WI38 (cell line): ENCODE data around the gene DNAJB5.

ENCODE experiments used
- H3K4me3 ChIP-seq: 2 replicates; pipeline ENCODE4 v1.5.1; 2011; ENCODE audit warnings: low read depth, mild to moderate bottlenecking, control low read depth, low read length
- TF ChIP-seq, protein P1 (sequence below): IDR thresholded peaks from 2 replicates; pipeline ENCODE4 v1.5.1; 2012; ENCODE audit warnings: low read depth, mild to moderate bottlenecking, control low read depth, low read length

DNAJB5 gene

DNA sequence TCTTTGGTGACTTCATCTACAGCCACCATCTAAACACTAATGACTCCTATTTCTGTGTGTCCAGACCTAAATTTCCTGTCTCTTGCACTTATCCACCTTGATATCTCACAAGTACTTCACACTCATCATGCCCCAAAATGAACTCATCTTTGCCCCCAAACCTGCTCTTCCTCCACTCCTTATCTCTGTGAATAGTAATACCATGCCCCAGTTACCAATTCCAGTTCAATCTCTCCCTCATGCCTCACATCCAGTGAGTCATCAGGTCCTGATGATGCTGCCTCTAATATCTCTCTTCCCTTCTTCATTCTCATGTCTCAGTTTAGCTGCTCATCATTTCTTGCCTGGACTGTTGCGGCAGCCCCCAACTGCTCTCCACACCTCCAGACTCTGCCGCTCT lies 14.9 kb upstream of the DNAJB5 start:
- TF ChIP-seq, protein P1, sequence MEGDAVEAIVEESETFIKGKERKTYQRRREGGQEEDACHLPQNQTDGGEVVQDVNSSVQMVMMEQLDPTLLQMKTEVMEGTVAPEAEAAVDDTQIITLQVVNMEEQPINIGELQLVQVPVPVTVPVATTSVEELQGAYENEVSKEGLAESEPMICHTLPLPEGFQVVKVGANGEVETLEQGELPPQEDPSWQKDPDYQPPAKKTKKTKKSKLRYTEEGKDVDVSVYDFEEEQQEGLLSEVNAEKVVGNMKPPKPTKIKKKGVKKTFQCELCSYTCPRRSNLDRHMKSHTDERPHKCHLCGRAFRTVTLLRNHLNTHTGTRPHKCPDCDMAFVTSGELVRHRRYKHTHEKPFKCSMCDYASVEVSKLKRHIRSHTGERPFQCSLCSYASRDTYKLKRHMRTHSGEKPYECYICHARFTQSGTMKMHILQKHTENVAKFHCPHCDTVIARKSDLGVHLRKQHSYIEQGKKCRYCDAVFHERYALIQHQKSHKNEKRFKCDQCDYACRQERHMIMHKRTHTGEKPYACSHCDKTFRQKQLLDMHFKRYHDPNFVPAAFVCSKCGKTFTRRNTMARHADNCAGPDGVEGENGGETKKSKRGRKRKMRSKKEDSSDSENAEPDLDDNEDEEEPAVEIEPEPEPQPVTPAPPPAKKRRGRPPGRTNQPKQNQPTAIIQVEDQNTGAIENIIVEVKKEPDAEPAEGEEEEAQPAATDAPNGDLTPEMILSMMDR = no peak
- no peak overlapping the region for H3K4me3 ChIP-seq

DNA sequence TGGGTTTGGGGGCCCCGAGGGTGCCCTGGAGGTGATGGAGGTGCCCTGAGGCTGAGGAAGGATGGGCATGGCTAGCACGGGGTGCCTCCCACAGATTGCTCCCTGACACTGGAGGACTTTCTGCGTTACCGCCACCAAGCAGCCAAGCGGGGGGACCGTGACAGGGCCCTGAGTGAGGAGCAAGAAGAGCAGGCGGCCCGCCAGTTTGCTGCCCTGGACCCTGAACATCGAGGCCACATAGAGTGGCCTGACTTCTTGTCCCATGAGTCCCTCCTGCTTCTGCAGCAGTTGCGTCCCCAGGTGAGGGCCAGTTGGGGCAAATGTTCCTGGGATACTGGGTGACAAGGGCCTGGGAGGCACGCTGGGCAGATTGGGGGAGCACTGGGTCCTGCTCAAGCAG lies 13.1 kb upstream of the DNAJB5 start:
- TF ChIP-seq, protein P1 = no peak
- no peak overlapping the region for H3K4me3 ChIP-seq

DNA sequence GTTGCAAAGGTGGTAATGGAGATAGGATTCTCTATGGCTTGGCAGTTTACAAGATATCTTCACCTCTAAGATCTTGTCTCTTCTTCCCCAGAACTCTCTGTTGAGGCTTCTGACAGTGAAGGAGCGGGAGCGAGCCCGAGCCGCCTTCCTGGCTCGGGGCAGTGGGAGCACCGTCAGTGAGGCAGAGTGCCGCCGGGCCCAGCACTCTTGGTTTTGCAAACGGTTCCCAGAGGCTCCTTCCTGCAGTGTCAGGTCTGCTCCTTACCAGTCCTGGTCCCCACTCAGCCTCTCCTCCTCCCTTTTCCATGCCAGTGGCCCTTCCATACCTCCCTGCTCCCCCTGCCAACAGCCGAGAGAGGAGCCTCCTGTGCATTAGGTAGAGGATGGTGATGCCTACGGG lies 12.6 kb upstream of the DNAJB5 start:
- H3K4me3 ChIP-seq = no peak overlapping the region
- TF ChIP-seq, protein P1 = no peak

DNA sequence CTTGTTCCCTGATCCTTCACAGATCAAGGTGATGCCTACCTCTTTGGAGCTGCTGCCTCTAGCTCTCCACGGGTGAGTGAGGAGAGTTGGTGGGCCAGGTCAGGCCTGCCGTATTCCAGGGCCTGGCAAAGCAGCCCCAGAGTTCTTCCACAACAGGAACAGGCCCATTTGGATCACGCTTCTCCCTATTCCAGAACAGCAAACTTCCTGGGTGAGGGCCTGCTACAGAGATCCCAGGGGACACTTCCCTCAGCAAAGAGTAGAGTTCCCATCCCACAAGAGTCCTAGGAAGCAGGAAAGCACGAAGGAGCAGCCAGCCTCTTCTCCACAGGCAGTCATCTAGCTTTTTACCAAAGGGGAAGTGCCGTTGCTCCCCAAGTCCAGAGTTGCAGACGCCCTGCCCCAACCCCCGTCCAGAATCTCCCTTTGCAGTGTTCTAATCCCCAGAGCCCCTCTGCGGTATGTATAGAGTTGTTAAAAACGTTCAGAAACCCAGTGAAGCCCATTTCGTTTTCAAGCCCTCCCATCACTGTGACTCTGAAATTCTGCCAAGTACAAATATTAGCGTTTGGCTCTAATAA lies 9.3 kb upstream of the DNAJB5 start:
- no peak overlapping the region for H3K4me3 ChIP-seq
- TF ChIP-seq, protein P1 = no peak

DNA sequence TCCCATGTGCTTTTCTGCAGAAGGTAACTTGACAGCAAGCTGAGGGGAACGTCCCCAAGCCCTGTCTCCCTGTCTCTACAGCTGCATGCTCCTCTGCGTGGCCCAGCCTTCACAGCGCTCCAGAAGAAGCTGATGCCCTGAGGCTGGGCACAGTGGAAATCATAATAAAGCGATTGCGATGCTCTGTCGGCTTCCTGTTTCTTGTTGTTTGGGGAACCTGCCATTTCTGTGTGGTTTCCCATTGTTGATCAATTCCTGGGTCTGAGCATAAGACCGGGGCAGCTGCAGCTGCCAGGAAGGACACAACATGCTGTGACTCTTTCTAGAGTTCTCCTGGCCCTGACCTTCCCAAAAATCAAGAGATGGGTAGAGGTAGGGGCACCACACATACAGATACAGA lies 7.2 kb upstream of the DNAJB5 start:
- H3K4me3 ChIP-seq = no peak overlapping the region
- TF ChIP-seq, protein P1 = no peak

DNA sequence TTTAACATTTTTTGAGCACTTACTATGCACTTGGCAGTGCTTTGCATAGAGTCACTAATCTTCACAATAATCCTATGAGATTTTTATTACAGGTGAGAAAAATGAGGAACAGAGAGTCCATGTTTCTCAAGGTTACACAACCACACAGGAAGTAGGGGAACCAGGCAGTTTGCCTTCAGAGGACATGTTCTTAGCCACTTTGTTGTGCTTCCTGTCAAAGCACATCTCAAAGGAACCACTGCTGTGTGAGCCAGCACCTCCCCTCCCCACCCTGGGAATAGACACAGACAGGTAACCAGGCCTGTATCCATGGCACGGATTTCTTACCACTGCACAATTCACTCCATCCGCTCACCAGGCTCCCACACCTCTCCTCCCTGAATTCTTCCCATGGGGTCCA lies 6.3 kb upstream of the DNAJB5 start:
- TF ChIP-seq, protein P1 = no peak
- H3K4me3 ChIP-seq = no peak overlapping the region

DNA sequence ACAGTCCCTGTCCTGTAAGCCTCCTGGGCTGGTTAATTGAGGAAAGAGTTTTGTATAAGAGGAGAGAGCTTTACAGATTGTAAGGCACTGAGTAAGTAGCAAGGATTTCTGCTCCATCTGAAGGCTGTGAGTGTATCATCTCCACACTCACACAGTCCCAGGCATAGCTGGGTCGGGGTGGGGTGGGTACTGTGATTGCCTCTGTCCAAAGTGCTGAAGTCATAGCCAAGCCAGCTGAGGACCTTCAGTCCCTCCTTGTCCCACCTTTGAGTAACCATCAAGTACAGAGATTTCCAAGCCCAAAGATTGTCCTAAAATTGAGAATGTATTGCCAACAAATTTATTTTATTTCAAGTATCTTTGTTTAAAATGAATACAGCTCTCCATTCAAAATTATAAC lies 5.5 kb upstream of the DNAJB5 start:
- TF ChIP-seq, protein P1 = no peak
- no peak overlapping the region for H3K4me3 ChIP-seq
